MM.1S (cell line): ENCODE data around the gene METTL1.

Source experiments
- DNase-seq: peaks from one replicate; pipeline ENCODE4 v3.0.0-alpha.2; 2015
- H2AFZ ChIP-seq: fragments of 300-600 bp; sonication (generic); 2 replicates; pipeline ENCODE4 v1.6.0; 2016; ENCODE audit warnings: antibody characterized with exemption, low read length
- H3F3A ChIP-seq: fragments of 300-600 bp; sonication (generic); 2 replicates; pipeline ENCODE4 v1.6.1; 2016; ENCODE audit warnings: mild to moderate bottlenecking, antibody characterized with exemption, low read length, moderate library complexity, mixed read lengths; ENCODE audit not compliant: insufficient read depth
- H3K27ac ChIP-seq: fragments of 300-600 bp; sonication (generic); 2 replicates; pipeline ENCODE4 v1.5.1; 2016; ENCODE audit warnings: mild to moderate bottlenecking, low read length
- H3K27me3 ChIP-seq: fragments of 300-600 bp; sonication (generic); replicated peaks from 2 replicates; pipeline ENCODE4 v1.6.0; 2016; ENCODE audit warnings: low read length; ENCODE audit not compliant: insufficient read depth
- H3K36me3 ChIP-seq: fragments of 300-600 bp; sonication (generic); replicated peaks from 2 replicates; pipeline ENCODE4 v1.6.1; 2016; ENCODE audit warnings: mild to moderate bottlenecking, low read length, mixed read lengths; ENCODE audit not compliant: insufficient read depth
- H3K4me1 ChIP-seq: fragments of 300-600 bp; sonication (generic); 2 replicates; pipeline ENCODE4 v1.6.1; 2016; ENCODE audit warnings: low read length, mixed read lengths
- H3K4me2 ChIP-seq: fragments of 300-600 bp; sonication (generic); 2 replicates; pipeline ENCODE4 v1.6.0; 2016; ENCODE audit warnings: low read depth, low read length
- H3K4me3 ChIP-seq: fragments of 300-600 bp; sonication (generic); 2 replicates; pipeline ENCODE4 v1.5.1; 2016; ENCODE audit warnings: low read length, mixed read lengths
- H3K79me2 ChIP-seq: fragments of 300-600 bp; sonication (generic); 2 replicates; pipeline ENCODE4 v1.6.1; 2016; ENCODE audit warnings: mixed run types, low read length, mixed read lengths
- H3K9ac ChIP-seq: fragments of 300-600 bp; sonication (generic); 2 replicates; pipeline ENCODE4 v1.6.1; 2016; ENCODE audit warnings: low read length, mixed read lengths
- H3K9me2 ChIP-seq: fragments of 300-600 bp; sonication (generic); replicated peaks from 2 replicates; pipeline ENCODE4 v1.6.1; 2016; ENCODE audit warnings: mild to moderate bottlenecking, low read length, mixed read lengths; ENCODE audit not compliant: insufficient read depth
- H3K9me3 ChIP-seq: fragments of 300-600 bp; sonication (generic); replicated peaks from 2 replicates; pipeline ENCODE4 v1.6.1; 2016; ENCODE audit warnings: mild to moderate bottlenecking, low read length, mixed read lengths; ENCODE audit not compliant: insufficient read depth
- H4K20me1 ChIP-seq: fragments of 300-600 bp; sonication (generic); 2 replicates; pipeline ENCODE4 v1.6.1; 2016; ENCODE audit warnings: mild to moderate bottlenecking, low read length, moderate library complexity, mixed read lengths; ENCODE audit not compliant: insufficient read depth
- EZH2 ChIP-seq: fragments of 300-600 bp; sonication (generic); optimal IDR thresholded peaks from 2 replicates; pipeline ENCODE3; 2017; ENCODE audit warnings: low read depth, mild to moderate bottlenecking, antibody characterized with exemption, low read length, mixed read lengths
- EZH2phosphoT487 ChIP-seq: fragments of 300-600 bp; sonication (generic); IDR thresholded peaks from 2 replicates; pipeline ENCODE4 v1.6.1; 2018; ENCODE audit warnings: antibody characterized with exemption, low read length
- TF ChIP-seq, protein P1 (sequence below): fragments of 300-600 bp; sonication (generic); IDR thresholded peaks from 2 replicates; pipeline ENCODE4 v1.5.1; 2016; ENCODE audit warnings: antibody characterized with exemption, low read length, mixed read lengths

Gene METTL1

GRCh38 chr12:57738661-57739237, 33.2 kb downstream of the METTL1 start, which contains the start of gene AGAP2:
TSS of gene AGAP2 (minus strand) at chr12:57738742. CDS start at chr12:57738246, 496 bp downstream.
- DNase-seq: no peak
- Histone ChIP-seq H3K4me2 (no peak within 1 kb of the TSS), H3K27me3 (no peaks in the 10 kb centered on the region), H3K36me3 (no peaks in the 10 kb centered on the region), H3K9me2 (no peaks in the 10 kb centered on the region), H3K79me2 (peaks cover 35% of the 10 kb centered on the region), H4K20me1 (no peaks in the 10 kb centered on the region; the same call in 1 of the 2 replicates), H3K27ac (no peak within 1 kb of the TSS), H3K9ac (no peak within 1 kb of the TSS), H2AFZ (no peak within 1 kb of the TSS), H3K4me3 (no peak within 1 kb of the TSS), H3F3A (peaks cover 10% of the 10 kb centered on the region; the same call in 1 of the 2 replicates), H3K9me3 (no peaks in the 10 kb centered on the region), H3K4me1 (peaks cover 25% of the 10 kb centered on the region)
- TF ChIP-seq, protein P1, sequence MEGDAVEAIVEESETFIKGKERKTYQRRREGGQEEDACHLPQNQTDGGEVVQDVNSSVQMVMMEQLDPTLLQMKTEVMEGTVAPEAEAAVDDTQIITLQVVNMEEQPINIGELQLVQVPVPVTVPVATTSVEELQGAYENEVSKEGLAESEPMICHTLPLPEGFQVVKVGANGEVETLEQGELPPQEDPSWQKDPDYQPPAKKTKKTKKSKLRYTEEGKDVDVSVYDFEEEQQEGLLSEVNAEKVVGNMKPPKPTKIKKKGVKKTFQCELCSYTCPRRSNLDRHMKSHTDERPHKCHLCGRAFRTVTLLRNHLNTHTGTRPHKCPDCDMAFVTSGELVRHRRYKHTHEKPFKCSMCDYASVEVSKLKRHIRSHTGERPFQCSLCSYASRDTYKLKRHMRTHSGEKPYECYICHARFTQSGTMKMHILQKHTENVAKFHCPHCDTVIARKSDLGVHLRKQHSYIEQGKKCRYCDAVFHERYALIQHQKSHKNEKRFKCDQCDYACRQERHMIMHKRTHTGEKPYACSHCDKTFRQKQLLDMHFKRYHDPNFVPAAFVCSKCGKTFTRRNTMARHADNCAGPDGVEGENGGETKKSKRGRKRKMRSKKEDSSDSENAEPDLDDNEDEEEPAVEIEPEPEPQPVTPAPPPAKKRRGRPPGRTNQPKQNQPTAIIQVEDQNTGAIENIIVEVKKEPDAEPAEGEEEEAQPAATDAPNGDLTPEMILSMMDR: no peak
- TF ChIP-seq EZH2 (no peak), EZH2phosphoT487 (no peak)

DNA sequence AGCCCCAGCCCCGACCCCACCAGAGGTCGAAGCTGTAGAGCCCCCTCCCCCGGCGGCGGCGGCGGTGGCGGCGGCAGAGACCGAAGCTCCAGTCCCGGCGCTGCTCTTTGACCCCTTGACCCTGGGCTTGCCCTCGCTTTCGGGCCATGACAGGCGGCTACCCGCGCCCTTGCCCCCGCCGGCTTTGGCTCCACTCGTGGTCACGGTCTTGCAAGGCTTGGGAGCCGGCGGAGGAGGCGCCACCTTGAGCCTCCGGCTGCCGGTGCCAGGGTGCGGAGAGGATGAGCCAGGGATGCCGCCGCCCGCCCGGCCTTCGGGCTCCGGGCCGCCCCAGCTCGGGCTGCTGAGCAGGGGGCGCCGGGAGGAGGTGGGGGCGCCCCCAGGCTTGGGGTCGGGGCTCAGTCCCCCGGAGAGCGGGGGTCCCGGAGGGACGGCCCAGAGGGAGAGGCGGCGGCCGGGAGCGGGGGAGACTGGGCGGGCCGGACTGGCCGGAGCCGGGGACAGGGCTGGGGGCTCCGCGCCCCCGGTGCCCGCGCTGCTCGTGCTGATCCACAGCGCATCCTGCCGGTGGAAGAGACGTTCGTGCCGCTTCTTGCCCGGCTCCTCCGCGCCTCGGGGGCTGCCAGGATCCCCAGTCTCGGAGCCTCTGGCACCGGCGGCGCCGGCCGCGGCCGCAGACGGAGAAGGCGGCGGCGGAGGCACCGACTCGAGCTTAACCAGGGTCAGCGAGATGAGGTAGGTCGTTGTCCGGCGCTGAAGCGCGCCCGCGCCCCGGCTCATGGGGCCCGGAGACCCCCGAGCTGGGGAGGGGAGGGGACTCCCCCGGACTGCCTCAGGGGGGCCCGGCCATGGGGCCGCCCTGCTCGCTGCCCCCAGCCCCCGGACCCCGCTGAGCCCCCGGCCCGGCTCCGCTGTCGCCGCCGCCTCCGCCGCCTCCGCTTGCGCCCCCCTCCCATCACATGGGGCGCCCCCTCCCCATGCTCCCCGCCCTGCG, 34.1 kb downstream of the METTL1 start:
- no peaks in the 10 kb centered on the region for H3K27me3 ChIP-seq
- no peaks in the 10 kb centered on the region for H3K36me3 ChIP-seq
- DNase-seq: no peak
- no peaks in the 10 kb centered on the region for H3K9me2 ChIP-seq
- TF ChIP-seq EZH2phosphoT487 (no peak), EZH2 (no peak)
- TF ChIP-seq, protein P1: no peak
- H3K4me3 ChIP-seq: no peak overlapping the region
- peaks cover 35% of the 10 kb centered on the region for H3K79me2 ChIP-seq
- H3K4me1 ChIP-seq: peaks cover 19% of the 10 kb centered on the region
- no peak overlapping the region for H3K9ac ChIP-seq
- no peaks in the 10 kb centered on the region; the same call in 1 of the 2 replicates for H4K20me1 ChIP-seq
- H3K27ac ChIP-seq: no peak overlapping the region
- no peak overlapping the region for H2AFZ ChIP-seq
- H3F3A ChIP-seq: peaks cover 10% of the 10 kb centered on the region; the same call in 1 of the 2 replicates
- no peak overlapping the region for H3K4me2 ChIP-seq
- H3K9me3 ChIP-seq: no peaks in the 10 kb centered on the region

- H3K79me2 ChIP-seq: peaks cover 34% of the 10 kb centered on the region
- H3K36me3 ChIP-seq: no peaks in the 10 kb centered on the region
- TF ChIP-seq EZH2phosphoT487 (no peak), EZH2 (no peak)
- TF ChIP-seq, protein P1: no peak
- no peaks in the 10 kb centered on the region for H3K9me2 ChIP-seq
- H3K4me2 ChIP-seq: no peak overlapping the region
- no peak for DNase-seq
- no peak overlapping the region for H3K9ac ChIP-seq
- H3F3A ChIP-seq: 0 out of 2 replicates have a peak, but pooled peaks cover 5% of the 10 kb centered on the region
- no peaks in the 10 kb centered on the region for H3K27me3 ChIP-seq
- H3K27ac ChIP-seq: no peak overlapping the region
- no peaks in the 10 kb centered on the region for H3K9me3 ChIP-seq
- H3K4me3 ChIP-seq: no peak overlapping the region
- no peak overlapping the region for H2AFZ ChIP-seq
- H3K4me1 ChIP-seq: peaks cover 13% of the 10 kb centered on the region
- no peaks in the 10 kb centered on the region; the same call in 1 of the 2 replicates for H4K20me1 ChIP-seq
These were observed 35.0 kb downstream of the METTL1 start for GRCh38 chr12:57736741-57737466.
